Gastrocnemius medialis (tissue), 4 donors: Measurements from ENCODE around the gene GXYLT1.

ENCODE experiments used
- POLR2A ChIP-seq, 2 donors: fragments of 450-650 bp; IDR thresholded peaks; one replicate each; pipeline ENCODE4 v1.6.1; 2017; ENCODE audit warnings: antibody characterized with exemption in 2 of 2, mild to moderate bottlenecking in 2 of 2, moderate library complexity in 2 of 2
- TF ChIP-seq, protein P1 (sequence below), 5 experiments: fragments of 450-650 bp in 3 of 5; fragments of 200-600 bp in 2 of 5; sonication (generic) in 2 of 5; IDR thresholded peaks in 4 of 5; conservative IDR thresholded peaks in 1 of 5; 1 replicate in 4 of 5; 2 replicates in 1 of 5; pipeline ENCODE4 v1.5.1; 2016 to 2019; ENCODE audit warnings: antibody characterized with exemption in 5 of 5, mild to moderate bottlenecking in 3 of 5, moderate library complexity in 3 of 5

DNA sequence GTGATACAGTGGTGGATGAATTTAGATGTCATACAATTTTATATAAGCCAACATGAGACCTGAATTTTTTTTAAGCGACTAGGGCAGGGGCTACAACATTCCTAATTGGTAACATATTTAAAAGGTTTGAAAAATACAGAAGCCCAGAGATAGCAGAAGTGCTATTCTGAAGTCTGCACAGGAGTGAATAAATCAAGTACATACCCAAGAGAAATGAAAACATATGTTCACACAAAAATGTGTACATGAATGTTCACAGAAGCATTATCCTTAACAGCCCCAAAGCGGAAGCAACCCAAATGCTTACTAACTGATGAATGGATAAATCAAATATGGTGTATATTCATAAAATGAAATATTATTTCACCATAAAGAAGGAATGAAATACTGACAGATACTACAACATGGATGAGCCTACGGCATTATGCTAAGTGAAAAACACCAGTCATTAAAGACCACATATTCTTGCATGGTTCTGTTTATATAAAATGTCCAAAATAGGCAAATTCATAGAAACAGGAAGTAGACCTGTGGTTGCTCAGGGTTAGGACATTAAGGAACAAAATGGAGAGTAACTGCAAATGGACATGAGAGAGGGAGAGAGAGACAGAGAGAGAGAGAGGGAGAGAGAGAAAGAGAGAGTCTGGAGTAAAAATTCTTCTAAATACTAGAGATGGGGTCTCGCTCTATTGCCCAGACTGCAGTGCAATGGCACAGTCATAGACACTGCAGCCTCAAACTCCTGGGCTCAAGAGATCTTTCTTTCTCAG, 28.0 kb upstream of the GXYLT1 start:
- TF ChIP-seq, protein P1, sequence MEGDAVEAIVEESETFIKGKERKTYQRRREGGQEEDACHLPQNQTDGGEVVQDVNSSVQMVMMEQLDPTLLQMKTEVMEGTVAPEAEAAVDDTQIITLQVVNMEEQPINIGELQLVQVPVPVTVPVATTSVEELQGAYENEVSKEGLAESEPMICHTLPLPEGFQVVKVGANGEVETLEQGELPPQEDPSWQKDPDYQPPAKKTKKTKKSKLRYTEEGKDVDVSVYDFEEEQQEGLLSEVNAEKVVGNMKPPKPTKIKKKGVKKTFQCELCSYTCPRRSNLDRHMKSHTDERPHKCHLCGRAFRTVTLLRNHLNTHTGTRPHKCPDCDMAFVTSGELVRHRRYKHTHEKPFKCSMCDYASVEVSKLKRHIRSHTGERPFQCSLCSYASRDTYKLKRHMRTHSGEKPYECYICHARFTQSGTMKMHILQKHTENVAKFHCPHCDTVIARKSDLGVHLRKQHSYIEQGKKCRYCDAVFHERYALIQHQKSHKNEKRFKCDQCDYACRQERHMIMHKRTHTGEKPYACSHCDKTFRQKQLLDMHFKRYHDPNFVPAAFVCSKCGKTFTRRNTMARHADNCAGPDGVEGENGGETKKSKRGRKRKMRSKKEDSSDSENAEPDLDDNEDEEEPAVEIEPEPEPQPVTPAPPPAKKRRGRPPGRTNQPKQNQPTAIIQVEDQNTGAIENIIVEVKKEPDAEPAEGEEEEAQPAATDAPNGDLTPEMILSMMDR (IDR thresholded peaks at IDR 0.05 in 4 of 5, conservative IDR thresholded peaks at IDR 0.05 in 1 of 5): no peak
- no peak for TF ChIP-seq POLR2A (IDR thresholded peaks at IDR 0.05)
